HG03039 (cell line): Measurements from ENCODE around the gene REXO4.
"Not testable (repeated sequence)": the region's sequence is repeated elsewhere in the genome, so short reads cannot be mapped to it uniquely, and the experiment has no call there.

Experiments
- ATAC-seq: cut with Tn5 transposase; IDR thresholded peaks from one replicate; pipeline ENCODE4 v1.9.1; 2021; ENCODE audit warnings: mild to moderate bottlenecking, moderate library complexity; ENCODE audit not compliant: unreplicated experiment

REXO4 gene

DNA sequence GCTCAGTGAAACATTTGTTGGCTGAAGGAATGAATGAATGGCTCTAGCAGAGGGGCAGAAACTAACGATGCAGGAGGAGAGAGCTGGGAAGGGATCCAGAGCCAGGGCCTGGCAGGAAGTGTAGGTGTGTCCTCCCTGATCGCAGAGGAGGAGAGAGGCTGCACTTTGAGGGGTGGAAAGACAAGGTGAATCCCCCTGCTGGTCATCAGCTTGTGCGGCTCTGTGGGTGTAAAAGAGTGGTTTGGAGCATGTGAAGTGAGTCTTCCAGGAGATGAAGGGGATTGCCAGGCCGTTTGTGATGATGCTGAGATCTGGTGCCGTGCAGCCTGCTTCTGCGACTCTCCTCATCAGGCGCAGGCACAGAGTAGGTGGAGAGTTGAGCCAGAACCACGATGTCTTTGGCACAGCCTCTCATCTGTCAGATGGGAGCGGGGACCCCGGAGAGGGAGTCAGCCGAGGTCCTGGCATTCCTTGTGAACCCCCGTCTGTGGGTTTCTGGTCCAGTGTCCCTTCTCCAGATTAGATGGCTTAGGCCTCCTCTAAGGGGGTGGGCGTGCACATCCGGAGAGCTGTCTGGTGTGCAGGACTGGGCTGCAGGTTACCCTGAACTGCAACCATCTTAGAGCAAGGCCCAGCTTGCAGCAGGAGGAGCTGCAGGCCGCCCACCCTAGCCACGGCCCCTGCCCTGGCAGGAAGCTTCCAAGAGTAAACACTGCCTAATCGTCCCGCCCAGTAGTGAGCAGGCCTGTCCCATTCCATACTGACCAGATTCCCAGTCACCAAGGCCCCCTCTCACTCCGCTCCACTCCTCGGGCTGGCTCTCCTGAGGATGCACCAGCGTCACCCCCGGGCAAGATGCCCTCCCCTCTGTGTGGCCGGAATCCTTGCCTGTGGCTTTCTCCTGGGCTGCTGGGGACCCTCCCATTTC lies 4.1 kb upstream of the REXO4 start, which contains the start of gene ADAMTS13:
Gene ADAMTS13 (plus strand): TSS at position 753 of the 928 bp plus-strand sequence. CDS start 77 bp downstream, at position 830.
- no peak for ATAC-seq

DNA sequence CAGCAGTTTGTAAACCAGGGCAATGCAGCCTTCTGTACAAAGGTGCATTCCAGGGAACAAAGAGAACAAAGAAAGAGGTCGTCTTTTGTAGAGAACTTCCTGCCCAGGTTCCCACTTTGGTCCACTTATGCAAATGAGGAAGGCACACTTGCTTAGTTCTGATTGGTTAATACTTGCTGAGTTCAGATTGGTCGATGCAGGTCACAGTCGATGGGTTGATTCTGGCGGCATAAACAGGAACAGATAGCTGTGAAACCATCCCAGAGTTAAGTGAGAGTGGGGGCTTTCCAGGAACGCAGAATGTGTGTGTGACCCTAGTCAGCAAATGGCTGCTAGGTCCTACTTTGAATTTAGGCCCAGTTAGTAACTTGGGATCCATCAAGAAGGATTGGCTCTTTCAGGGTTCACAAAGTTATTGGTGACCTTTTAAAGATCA lies 2.6 kb upstream of the REXO4 start:
- no peak for ATAC-seq

DNA sequence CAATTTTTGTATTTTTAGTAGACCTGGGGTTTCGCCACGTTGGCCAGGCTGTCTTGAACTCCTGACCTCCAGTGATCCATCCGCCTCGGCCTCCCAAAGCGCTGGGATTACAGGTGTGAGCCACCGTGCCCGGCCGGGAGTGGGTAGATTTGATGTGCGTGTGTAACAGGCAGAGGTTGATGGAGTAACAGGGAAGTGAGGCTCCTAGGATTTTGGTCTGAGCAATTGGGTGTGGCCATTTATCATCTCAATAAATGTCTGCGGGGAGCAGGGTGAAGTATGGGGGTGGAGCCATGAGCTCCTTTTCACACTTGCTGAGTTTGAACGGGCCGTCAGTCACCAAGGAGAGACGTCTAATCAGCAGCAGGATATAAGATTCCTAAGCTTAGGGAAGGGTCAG lies 1.2 kb upstream of the REXO4 start:
- no peak for ATAC-seq

DNA sequence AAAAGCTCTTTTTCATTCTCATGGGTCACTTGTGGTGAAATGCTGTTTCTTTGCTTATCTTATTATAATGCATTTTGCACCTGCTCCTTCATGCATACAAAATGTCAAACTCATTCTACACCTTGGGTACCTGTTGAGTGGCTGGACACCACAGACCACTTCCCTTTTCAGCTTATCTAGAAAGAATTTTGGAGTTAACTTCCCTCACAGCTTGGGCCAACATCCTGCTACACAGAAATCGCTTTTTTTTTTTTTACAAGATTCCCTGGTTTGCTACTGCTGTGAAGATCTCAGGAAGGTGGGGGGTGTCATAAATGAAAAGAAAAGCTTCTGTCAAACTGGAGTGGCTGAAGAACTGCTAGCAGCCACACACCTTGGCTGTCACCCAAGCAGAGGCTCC lies 2.6 kb downstream of the REXO4 start:
- no peak for ATAC-seq

DNA sequence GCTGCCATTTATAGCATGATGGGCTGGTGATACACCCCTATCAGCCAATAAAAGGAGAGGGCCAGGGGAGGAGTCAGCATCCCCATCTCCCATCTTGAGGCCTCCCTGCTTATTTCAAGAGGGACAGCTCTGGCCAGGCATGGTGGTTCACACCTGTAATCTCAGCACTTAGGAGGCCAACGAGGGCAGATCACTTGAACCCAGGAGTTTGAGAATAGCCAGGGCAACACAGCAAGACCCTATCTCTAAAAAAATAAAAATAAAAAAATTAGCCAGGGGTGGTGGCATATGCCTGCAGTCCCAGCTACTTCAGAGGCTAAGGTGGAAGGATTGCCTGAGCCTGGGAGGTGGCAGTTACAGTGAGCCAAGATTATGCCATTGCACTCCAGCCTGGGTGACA lies 9.8 kb downstream of the REXO4 start:
- no peak for ATAC-seq

DNA sequence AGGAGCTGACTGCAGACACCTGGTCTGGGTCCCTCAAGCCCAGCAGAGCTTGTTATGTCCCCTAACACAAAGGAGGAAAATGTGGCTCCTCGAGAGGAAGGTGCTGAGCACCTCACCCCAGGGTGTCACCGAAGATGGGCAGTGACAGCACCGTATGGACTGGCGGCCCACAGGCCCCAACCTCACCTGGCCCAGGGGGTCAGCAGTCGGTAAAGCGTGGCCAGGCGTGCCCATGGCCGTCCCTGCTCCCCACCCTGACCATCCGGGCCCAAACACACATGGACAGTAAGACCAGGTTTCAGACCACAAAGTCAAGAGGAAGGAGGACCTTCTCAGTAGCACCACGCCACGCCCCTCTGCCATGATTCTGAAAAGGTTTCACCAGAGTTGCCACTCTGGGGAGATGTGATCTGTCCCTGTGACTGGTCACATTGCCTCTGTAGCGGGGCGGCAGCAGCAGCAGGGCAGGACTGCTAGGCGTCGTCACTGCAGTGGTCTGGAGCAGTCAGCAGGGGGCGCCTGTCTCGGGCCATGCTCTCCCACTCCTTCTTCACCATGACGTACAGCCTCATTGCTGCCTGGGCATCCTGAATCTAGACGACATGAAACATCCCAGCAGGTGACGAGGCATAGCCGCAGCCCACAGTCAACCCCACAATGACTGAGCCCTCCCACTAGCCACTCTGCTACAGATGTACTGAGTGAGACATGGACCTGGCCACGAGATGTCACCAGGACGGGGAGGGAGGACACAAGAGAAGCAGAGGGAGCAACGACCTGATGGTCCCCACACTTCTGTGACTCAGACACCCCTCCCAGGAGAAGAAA lies 11.1 kb downstream of the REXO4 start:
- ATAC-seq, result no peak

DNA sequence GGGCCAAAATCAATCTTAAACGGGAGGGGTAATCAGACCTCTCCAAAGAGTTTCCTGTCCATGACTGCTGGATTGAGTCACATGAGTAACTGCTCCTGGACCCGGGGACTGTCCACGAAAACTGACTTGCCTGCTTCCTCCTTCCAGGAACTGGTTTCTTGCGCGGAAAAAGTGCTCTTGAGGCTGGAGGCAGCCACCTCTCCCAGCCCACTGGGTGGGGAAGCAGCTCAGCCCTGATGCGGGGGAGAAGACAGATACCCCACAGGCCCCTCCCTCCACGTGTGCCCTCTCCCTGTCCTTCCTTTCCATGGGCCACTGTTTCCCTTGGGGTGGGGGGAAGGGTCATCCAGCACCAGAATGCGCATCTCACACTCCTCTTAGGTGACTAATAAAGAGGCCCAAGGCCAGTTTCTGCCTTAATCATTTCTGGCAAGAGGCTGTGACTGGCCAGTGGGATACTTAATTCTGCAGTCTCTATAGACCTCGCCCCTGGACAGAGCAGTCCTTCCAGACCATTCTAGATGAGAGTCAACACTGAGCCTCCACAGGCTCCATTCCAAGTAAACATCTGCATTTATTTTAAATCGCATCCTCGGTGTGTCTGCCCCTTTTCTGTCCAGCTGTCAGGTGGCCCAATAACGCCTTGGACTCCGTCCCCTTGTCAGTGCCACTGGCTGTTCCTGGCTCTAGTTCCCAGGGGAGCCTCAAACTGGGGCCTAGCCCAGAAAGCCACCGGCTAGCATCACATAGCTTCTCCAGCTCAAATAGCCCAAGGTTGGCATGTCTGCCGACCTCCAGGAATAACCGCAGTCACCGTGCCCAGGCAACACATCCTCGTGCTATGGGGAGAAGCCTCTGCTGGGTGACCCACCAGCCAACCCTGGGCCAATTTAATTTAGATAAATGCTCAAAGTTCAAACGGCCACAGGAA lies 12.0 kb downstream of the REXO4 start:
- ATAC-seq, result no peak

DNA sequence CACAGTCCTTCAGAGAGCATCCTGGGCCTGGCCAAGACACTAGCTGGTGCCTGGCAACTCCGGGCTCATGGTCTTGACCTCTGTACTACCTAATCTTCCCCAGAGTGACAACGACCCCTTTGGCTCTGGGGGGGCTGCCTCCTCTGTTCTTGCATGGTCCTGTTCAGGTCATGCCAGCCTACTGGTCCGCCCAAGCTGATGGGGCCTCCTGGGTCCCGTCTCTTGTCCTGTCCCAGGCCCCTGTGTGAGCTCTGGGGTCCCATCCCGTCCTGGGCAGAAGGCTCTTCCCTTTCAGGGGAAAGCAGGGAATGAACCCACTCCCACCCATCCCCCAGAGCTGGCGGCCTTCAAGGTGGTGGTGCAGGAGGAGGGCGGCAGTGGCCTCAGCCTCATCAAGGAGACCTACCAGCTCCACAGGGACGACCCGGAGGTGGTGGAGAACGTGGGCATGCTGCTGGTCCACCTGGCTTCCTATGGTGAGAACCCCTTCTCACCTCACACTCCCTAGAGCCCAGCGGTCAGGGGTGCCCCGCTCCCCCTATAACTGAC lies 13.3 kb downstream of the REXO4 start:
- no peak for ATAC-seq

DNA sequence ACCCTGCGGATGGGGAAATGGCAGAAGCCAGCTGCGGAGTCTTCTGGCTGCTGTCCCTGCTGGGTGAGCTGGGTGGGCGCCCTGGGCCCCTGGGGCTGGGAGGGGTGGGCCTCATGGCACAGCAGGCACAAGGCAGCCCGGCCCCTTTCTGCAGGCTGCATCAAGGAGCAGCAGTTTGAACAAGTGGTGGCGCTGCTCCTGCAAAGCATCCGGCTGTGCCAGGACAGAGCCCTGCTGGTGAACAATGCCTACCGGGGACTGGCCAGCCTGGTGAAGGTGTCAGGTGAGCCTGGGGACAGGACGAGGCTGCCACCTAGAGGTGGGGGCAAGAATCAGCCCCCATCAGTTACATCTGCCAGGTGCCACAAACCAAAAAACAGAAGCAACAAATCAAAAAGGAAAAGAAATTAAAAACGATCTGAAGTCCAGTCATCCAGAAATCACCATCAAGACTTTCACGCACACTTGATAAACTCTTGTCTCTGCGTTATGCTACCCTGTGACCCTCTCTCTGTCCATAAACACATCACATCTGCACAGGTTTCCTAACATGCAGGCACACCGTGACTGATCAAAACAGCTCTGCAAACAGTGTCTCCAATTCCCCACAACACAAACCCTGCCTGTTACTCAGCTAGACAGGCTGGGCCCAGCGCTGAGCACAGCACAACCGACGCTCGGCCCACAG lies 13.9 kb downstream of the REXO4 start:
- ATAC-seq, result no peak

DNA sequence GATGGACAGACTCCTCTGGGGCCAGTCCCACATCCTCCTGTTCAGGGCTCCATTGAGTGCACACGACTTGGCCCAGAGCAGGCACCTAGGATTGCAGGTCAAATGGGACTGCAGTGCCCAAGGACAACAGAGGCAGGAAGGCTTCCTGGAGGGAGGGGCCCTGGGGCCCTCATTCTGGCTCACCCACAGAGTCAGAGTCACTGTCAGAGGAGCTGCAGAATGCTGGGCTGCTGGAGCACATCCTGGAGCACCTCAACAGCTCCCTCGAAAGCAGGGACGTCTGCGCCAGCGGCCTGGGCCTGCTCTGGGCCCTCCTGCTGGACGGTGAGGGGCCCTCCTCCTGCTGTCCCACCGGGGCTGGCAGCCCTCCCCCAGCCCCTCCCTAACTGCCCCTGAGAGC lies 15.1 kb downstream of the REXO4 start:
- no peak for ATAC-seq

DNA sequence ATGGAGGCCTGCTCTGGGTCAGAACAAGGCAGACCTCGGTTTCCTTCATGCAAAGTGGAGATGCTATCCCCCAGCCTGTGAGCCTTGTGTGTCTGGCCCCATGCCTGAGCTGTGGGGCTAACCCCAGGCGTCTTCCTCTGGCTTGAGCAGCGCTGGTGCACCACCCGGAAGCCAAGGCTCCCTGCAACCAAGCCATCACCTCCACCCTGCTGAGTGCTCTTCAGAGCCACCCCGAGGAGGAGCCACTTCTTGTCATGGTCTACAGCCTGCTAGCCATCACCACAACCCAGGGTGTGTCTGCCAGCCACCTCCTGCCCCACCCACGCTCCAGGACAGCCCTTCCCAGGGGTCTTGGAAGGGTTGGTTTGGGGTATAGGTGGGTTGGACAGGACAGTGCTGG lies 16.2 kb downstream of the REXO4 start:
- ATAC-seq, result no peak

DNA sequence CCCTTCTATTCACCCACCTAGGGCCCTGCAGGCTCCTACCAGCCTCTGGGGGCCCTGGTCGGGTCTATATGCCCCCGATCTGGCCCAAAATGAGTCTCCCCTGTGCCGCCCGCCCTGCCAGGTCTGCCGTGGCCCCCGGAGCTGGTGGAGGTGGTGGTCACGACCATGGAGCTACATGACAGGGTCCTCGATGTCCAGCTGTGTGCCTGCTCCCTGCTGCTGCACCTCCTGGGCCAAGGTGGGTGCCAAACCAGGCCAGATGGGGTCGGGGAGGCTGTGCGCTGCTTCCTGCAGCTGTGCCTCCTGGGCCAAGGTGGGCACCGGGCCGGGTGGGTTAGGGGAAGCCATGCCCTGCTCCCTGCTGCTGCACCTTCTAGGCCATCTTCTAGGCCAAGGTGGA lies 17.5 kb downstream of the REXO4 start:
- ATAC-seq, result no peak

DNA sequence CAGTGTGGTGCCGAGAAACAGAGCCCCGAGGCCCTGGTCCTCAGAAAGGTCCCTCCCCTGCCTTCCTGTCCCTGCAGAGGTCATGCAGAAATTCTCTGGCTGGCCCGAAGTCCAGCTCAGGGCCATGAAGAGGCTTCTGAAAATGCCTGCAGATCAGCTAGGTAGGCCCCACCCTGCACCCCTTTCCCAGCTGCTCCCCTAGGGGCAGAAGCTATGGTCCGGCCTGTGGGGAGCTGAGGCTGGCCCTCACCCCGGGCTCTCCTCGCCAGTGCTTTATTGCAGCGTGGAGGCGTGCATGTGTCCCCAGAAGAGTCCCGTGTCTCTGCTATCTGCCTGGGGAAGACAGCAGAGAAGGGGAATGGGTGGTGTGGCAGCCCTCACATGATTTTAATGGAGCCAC lies 19.9 kb downstream of the REXO4 start:
- no peak for ATAC-seq

DNA sequence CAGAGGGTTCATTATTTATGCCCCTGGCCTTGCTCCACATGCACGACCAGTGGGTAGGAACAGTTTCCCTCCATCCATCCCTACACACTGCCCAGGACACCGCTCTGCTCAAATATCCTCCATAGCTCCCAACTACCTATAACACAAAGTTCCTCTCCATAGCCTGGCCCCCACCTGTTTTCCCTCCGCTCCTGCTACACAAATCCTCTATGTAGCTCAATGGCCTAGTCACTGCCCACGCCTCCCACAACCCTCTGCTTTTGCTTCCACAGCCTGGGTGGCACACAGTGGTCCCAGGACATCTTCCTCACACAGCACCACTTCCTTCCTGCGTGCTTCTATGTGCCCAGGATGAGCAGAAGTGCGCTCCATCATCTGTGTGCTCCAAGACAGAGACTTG lies 20.4 kb downstream of the REXO4 start:
- no peak for ATAC-seq

DNA sequence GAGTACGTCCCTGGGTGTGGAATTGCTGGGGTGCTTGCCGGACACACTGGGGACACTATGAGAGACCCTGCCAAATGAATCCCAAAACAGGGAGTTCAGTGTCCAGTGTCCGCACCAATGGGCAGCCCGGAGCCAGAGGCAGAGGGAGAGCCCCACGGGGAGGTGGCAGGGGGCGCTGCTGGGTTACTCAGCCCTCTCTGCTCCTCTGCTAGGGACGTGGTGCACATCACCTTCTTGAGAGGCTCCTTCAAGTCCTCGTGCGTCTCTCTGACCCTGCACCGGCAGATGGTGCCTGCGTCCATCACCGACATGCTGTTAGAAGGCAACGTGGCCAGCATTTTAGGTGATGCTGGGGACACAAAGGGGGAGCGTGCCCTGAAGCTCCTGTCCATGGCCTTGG lies 20.9 kb downstream of the REXO4 start:
- no peak for ATAC-seq

DNA sequence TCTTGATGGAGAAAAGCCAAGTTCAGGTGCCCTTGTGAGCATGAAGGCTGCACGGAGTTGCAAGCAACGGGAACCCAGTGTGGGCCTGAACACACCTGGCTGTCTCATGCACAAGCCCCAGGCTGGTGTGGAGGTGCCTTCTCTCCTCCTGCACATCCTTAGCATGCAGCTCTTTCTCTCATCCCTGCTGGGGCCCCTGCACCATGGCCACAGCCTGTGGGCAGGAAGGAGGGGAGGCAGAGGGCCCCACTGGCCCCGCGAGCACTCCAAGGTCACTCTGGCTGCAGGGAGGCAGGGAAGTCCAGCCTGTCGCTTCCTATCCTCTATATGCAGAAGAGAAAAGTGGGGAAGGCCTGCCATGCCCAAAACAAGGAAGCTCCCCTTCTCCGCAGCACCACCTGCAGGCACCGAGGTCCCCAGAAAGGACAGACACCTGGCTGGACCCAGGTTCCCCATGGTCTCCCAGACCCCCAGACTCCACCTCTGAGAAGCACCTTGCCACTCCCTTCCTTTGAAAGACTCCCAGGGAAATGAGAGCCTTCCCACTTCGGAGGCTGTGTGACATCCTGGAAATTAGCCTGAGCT lies 23.0 kb downstream of the REXO4 start:
- no peak for ATAC-seq

DNA sequence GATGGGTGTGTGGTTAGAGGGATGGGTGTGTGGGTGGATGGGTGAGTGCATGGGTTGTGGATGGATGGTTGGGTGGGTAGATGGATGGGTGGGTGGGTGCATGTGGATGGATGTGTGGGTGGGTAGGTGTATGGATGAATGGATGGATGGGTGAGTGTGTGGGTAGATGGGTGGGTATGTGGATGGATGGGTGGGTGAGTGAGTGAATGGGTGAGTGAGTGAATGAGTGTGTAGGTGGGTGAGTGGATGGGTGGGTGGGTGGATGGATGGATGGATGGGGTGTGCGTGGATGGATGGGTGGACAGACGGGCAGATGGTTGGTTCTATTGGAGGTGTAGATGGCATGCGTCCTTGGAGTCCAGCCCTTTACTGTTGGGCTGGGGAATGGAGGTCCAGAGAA lies 24.4 kb downstream of the REXO4 start:
- ATAC-seq, result no peak

DNA sequence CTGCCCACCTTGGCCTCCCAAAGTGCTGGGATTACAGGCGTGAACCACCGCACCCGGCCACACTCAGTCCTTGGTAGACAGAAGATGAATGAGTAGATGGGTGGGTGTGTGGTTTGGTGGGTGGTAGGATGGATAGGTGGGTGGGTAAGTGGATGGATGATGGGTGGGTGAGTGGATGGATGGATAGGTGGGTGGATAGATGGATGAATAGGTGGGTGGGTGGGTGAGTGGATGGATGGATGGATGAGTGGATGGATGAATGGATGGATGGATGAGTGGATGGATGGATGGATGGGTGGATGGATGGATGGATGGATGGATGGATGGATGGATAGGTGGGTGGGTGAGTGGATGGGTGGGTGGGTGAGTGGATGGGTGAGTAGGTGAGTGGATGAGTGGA lies 25.5 kb downstream of the REXO4 start:
- not testable (repeated sequence) for ATAC-seq

DNA sequence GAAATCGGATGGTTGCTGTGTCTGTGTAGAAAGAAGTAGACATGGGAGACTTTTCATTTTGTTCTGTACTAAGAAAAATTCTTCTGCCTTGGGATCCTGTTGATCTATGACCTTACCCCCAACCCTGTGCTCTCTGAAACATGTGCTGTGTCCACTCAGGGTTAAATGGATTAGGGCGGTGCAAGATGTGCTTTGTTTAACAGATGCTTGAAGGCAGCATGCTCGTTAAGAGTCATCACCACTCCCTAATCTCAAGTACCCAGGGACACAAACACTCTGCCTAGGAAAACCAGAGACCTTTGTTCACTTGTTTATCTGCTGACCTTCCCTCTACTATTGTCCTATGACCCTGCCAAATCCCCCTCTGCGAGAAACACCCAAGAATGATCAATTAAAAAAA lies 26.4 kb downstream of the REXO4 start:
- not testable (repeated sequence) for ATAC-seq

DNA sequence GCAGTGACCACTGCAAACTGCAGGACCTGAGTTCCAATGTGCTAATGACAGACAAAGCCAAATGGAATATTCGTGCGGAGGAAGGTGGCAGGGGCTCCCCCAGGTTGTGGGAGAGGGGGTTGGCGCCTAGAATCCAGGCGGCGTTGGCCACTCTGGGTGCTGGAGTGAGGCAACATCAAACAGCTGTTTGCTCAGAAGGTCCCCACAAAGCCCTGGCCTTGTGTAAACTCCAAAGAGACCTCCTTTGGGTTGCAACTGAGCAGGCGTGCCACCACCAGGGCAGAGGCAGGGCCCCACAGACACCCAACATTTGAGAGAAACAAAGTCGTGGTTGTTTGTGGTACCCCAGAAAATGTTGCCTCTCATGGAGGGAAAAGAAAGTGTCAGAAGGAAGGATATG lies 27.1 kb downstream of the REXO4 start:
- ATAC-seq, result no peak
